ENCODE data around the gene TGM2. TPM values are rescaled to one million over a fixed set of nuclear protein-coding genes. Genes with fewer than 3 reads are reported as not detected.

The TGM2 gene
- polyA plus RNA-seq, 3 donors = 39.1 to 45.5 (median 42.3) TPM

GRCh38 chr20:38147163-38147562 is 17.9 kb downstream of the TGM2 start:
- DNase-seq = no peak

- no peak for DNase-seq
Measured at GRCh38 chr20:38146628-38147027, 18.4 kb downstream of the TGM2 start.

- no peak for DNase-seq
Measured at GRCh38 chr20:38146156-38146555, 18.9 kb downstream of the TGM2 start.

GRCh38 chr20:38145729-38146075 is 19.4 kb downstream of the TGM2 start:
- no peak for DNase-seq

- DNase-seq = no peak
Measured at GRCh38 chr20:38144974-38145728, 19.9 kb downstream of the TGM2 start.

- no peak for DNase-seq
Measured at GRCh38 chr20:38144598-38144973, 20.5 kb downstream of the TGM2 start.

GRCh38 chr20:38143646-38144554 is 21.2 kb downstream of the TGM2 start:
- DNase-seq = no peak

- DNase-seq = no peak
Measured at GRCh38 chr20:38143238-38143645, 21.8 kb downstream of the TGM2 start.

GRCh38 chr20:38141889-38142494 is 23.1 kb downstream of the TGM2 start:
- DNase-seq = no peak

- no peak for DNase-seq
Measured at GRCh38 chr20:38141204-38141888, 23.7 kb downstream of the TGM2 start.

GRCh38 chr20:38139977-38140753 is 24.9 kb downstream of the TGM2 start:
- no peak for DNase-seq

GRCh38 chr20:38139156-38139912 is 25.7 kb downstream of the TGM2 start:
- DNase-seq = no peak

- DNase-seq = no peak
Measured at GRCh38 chr20:38138086-38138778, 26.8 kb downstream of the TGM2 start.

- no peak for DNase-seq
Measured at GRCh38 chr20:38137441-38138037, 27.5 kb downstream of the TGM2 start.

GRCh38 chr20:38136421-38137245 is 28.4 kb downstream of the TGM2 start:
- DNase-seq = no peak

GRCh38 chr20:38135651-38136420 is 29.2 kb downstream of the TGM2 start:
- no peak for DNase-seq

GRCh38 chr20:38135271-38135650 is 29.8 kb downstream of the TGM2 start:
- DNase-seq = no peak
